Erythroblast (primary cell): Measurements from ENCODE around the gene GRIP1.

Source experiments
- DNase-seq, 2 experiments: peaks; one replicate each; lab custom pipeline; 2025; lab: John Stamatoyannopoulos, UW
- GATA1 ChIP-seq: IDR thresholded peaks from 2 replicates; pipeline ENCODE4 v1.6.1; 2011; ENCODE audit warnings: low read depth, mild to moderate bottlenecking, control low read depth, low read length, moderate library complexity
- POLR2A ChIP-seq: IDR thresholded peaks from 2 replicates; pipeline ENCODE4 v1.6.1; 2011; ENCODE audit warnings: mild to moderate bottlenecking, low read length

The GRIP1 gene

GRCh38 chr12:66587912-66588311, 91.0 kb downstream of the GRIP1 start:
- DNase-seq: no peak
- TF ChIP-seq POLR2A (no peak), GATA1 (no peak)

- DNase-seq: no peak
- TF ChIP-seq POLR2A: no peak
- no peak for TF ChIP-seq GATA1
Observed at GRCh38 chr12:66584673-66585072, 94.2 kb downstream of the GRIP1 start.

- no peak for DNase-seq
- TF ChIP-seq POLR2A (no peak), GATA1 (no peak)
Observed at GRCh38 chr12:66573605-66574004, 105.3 kb downstream of the GRIP1 start.

GRCh38 chr12:66572845-66573244, 106.0 kb downstream of the GRIP1 start:
- no peak for TF ChIP-seq POLR2A
- TF ChIP-seq GATA1: no peak
- DNase-seq: no peak

DNA sequence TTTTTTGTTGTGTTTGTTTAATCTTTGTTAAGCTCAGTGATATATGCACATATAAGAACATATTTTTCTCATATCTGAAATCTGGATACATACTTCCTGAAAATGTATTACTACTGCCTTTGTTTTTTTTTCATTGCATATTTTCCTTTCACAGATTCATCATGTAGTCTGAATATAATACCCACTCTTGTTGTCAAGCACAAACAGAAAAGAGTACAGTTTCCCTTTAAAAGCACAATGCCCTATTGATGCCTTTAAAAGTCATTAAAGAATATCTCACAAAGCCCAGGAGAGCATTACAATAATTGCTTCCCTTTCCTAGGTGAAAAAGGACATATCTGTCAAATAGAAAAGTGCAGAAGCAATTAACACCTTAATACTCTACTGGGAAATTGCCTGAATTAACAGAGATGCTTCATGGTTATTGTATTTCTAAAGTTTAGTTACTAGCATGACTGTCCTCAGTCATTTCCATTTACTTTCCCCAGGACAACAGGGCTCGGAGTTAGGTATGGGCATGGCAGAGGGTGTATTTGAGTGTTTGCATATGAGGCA, 107.4 kb downstream of the GRIP1 start:
- no peak for DNase-seq
- TF ChIP-seq POLR2A (no peak), GATA1 (no peak)

DNA sequence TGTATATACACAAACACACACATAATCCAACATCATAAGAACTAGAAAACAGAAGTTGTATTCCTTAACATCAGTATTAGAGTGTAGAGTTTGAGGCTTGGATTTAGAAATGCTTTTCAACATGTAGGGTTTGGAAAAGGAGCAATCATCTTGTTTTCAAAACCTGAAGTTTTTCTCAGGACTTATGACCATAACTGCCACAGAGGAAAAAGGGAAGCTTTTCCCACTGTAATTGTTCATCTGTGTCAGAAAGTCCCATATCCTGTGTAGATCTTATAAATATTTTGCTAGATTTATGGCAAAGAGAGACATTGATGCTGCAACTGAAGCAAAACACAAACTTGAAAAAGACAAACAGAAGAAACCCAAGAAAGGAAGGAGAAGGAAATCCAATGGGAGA, 115.7 kb downstream of the GRIP1 start:
- TF ChIP-seq POLR2A (no peak), GATA1 (no peak)
- no peak for DNase-seq

- DNase-seq: peak in 1 of 2 experiments; percentile 4
- TF ChIP-seq POLR2A (no peak), GATA1 (no peak)
Observed at GRCh38 chr12:66555113-66555512, 123.8 kb downstream of the GRIP1 start.

DNA sequence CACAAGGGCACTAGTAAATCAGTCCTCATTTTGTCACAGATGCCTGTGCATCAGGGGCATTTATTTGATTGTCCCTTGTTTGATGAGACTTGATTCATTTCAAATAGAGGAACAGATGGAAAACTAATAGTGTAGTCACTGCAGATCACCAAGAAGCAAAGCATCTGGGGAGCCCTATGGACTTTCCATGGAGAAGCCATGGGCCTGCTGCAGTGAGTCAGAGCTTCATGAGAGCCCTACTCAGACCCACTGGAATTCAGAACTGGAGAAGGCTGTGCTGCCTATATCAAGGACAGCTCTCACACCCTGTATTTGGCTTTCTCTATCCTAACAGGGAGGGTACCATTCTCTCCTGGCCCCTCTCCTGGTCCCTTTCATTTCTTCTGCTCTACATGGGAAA, 126.2 kb downstream of the GRIP1 start:
- TF ChIP-seq POLR2A (no peak), GATA1 (no peak)
- DNase-seq: no peak

DNA sequence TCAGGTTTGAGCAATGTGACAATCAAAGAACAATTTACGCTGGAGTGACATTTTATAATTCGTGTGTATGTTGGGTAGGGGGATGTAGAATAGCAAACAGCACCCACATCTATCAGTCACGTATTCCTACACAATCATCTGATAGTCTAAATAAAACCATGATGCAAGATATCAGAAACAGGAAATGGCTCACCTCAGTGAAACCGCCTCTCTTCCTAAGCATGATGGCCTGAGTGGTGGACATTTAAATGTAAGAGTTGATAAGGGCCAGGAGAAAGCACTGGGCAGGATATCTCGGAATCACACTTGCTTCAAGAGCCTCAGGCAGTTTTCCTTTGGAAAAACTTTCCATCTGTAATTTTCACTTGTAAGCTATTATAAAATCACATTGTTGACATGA, 128.2 kb downstream of the GRIP1 start:
- DNase-seq: no peak
- TF ChIP-seq POLR2A: no peak
- TF ChIP-seq GATA1: no peak

- no peak for DNase-seq
- TF ChIP-seq POLR2A: no peak
- no peak for TF ChIP-seq GATA1
Observed at GRCh38 chr12:66549050-66549389, 129.9 kb downstream of the GRIP1 start.

GRCh38 chr12:66548338-66549049, 130.4 kb downstream of the GRIP1 start:
- TF ChIP-seq GATA1: no peak
- TF ChIP-seq POLR2A: no peak
- DNase-seq: no peak

GRCh38 chr12:66541426-66541825, 137.4 kb downstream of the GRIP1 start:
- TF ChIP-seq GATA1: no peak
- no peak for TF ChIP-seq POLR2A
- no peak for DNase-seq

- no peak for DNase-seq
- TF ChIP-seq POLR2A (no peak), GATA1 (no peak)
Observed at GRCh38 chr12:66539431-66539830, 139.4 kb downstream of the GRIP1 start.

DNA sequence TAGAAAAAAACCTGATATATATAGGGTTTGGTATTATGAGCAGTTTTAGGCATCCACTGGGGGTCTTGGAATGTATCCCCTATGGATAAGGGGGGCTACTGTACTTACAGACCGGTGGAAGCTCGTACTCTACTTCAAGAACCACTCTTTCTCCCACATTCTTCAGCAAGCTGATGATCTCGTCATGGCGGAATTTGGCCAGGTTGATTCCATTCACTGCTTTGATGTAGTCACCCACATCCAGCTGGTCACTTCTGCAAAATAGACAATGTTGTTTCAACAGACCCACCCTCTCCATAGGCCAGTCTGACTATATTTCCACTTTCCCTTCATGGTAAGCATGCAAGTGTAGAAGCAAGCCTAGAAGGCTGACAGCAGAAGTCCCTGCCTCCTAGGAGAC, 139.9 kb downstream of the GRIP1 start:
- TF ChIP-seq GATA1 (no peak), POLR2A (no peak)
- DNase-seq: no peak

GRCh38 chr12:66537876-66538275, 141.0 kb downstream of the GRIP1 start:
- no peak for TF ChIP-seq GATA1
- no peak for TF ChIP-seq POLR2A
- no peak for DNase-seq
